Astrocyte (in vitro differentiated cells and primary cell): Measurements from ENCODE around the gene DTNB. TPM values are rescaled to one million over a fixed set of nuclear protein-coding genes. Genes with fewer than 3 reads are reported as not detected.

Source experiments
- DNase-seq: peaks from one replicate; pipeline ENCODE4 v3.0.0-alpha.2; 2010; ENCODE audit warnings: low read depth
- FAIRE-seq: peaks from 2 replicates; lab custom pipeline; 2011; peaks lifted over from hg19 to GRCh38; lab: Jason Lieb, UNC
- H2AFZ ChIP-seq: 2 replicates; pipeline ENCODE4 v1.6.0; 2012; ENCODE audit warnings: low read depth, low read length, inconsistent platforms
- H3K27ac ChIP-seq: 2 replicates; pipeline ENCODE4 v1.5.1; 2011; ENCODE audit warnings: low read depth, low read length, inconsistent platforms
- H3K27me3 ChIP-seq: 2 replicates; pipeline ENCODE4 v1.6.0; 2011; ENCODE audit warnings: low read length, inconsistent platforms; ENCODE audit not compliant: insufficient read depth
- H3K36me3 ChIP-seq: 2 replicates; pipeline ENCODE4 v1.5.1; 2011; ENCODE audit warnings: low read length, inconsistent platforms; ENCODE audit not compliant: insufficient read depth
- H3K4me1 ChIP-seq: 2 replicates; pipeline ENCODE4 v1.5.1; 2011; ENCODE audit warnings: low read length, inconsistent platforms; ENCODE audit not compliant: insufficient read depth
- H3K4me2 ChIP-seq: 2 replicates; pipeline ENCODE4 v1.6.0; 2012; ENCODE audit warnings: low read length, inconsistent platforms
- H3K4me3 ChIP-seq: 2 replicates; pipeline ENCODE4 v1.5.1; 2011; ENCODE audit warnings: low read depth, mild to moderate bottlenecking, low read length, inconsistent platforms; ENCODE audit not compliant: insufficient read depth
- H3K79me2 ChIP-seq: 2 replicates; pipeline ENCODE4 v1.6.0; 2012; ENCODE audit warnings: mild to moderate bottlenecking, low read length, inconsistent platforms; ENCODE audit not compliant: insufficient read depth
- H3K9ac ChIP-seq: 2 replicates; pipeline ENCODE4 v1.6.0; 2012; ENCODE audit warnings: mild to moderate bottlenecking, low read length, inconsistent platforms
- H3K9me3 ChIP-seq: 2 replicates; pipeline ENCODE4 v1.5.1; 2012; ENCODE audit warnings: low read depth, mild to moderate bottlenecking, low read length, inconsistent platforms; ENCODE audit not compliant: insufficient read depth
- H4K20me1 ChIP-seq: 2 replicates; pipeline ENCODE4 v1.6.0; 2012; ENCODE audit warnings: low read length, inconsistent platforms; ENCODE audit not compliant: insufficient read depth
- H3K27ac Mint-ChIP-seq: one replicate; pipeline ENCODE4 v1.8.0; 2021; ENCODE audit warnings: mild to moderate bottlenecking, mixed read lengths; ENCODE audit not compliant: unreplicated experiment
- H3K27me3 Mint-ChIP-seq: one replicate; pipeline ENCODE4 v1.8.0; 2021; ENCODE audit warnings: low read depth, mixed read lengths; ENCODE audit not compliant: unreplicated experiment
- H3K36me3 Mint-ChIP-seq: one replicate; pipeline ENCODE4 v1.8.0; 2021; ENCODE audit warnings: low read depth, mixed read lengths; ENCODE audit not compliant: unreplicated experiment
- H3K4me1 Mint-ChIP-seq: one replicate; pipeline ENCODE4 v1.8.0; 2021; ENCODE audit warnings: low read depth, mixed read lengths; ENCODE audit not compliant: unreplicated experiment
- H3K4me3 Mint-ChIP-seq: one replicate; pipeline ENCODE4 v1.8.0; 2021; ENCODE audit warnings: mild to moderate bottlenecking, moderate library complexity, mixed read lengths; ENCODE audit not compliant: unreplicated experiment
- H3K9me3 Mint-ChIP-seq: one replicate; pipeline ENCODE4 v1.8.0; 2021; ENCODE audit warnings: mild to moderate bottlenecking, mixed read lengths; ENCODE audit not compliant: unreplicated experiment
- EZH2 ChIP-seq: IDR thresholded peaks from 2 replicates; pipeline ENCODE4 v1.6.1; 2012; ENCODE audit warnings: mild to moderate bottlenecking, low read length, inconsistent platforms; ENCODE audit not compliant: insufficient read depth
- total RNA-seq: library from RNA; stranded (reverse); gene quantifications from 2 replicates; pipeline ENCODE4 v1.2.1, GENCODE V29; 2021
- TF ChIP-seq, protein P1 (sequence below): IDR thresholded peaks from 2 replicates; pipeline ENCODE4 v1.5.1; 2011; ENCODE audit warnings: low read depth, mild to moderate bottlenecking, inconsistent platforms, low read length, moderate library complexity; ENCODE audit not compliant: insufficient read depth

DTNB gene
- total RNA-seq, 1 donor from 2014 or later = 5.1 TPM

DNA sequence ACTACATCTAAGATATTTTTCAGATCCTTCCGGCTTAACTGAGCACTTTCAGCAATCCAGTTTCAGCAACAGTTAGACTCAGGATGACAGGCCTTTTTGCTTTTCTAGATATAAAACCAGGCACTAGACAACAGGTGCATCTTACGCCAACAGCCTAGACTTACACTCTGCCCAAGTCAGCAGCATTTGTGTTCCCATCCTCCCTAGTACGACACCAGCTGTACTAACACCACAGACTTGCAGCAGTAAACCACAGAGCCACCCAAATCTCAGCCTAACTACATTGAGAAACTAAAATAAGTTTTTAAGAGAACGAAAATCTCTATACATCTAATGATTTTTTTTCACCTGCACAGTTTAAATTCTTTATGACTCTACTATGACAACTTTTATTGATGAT is 241.8 kb downstream of the DTNB start:
- Mint-ChIP-seq H3K9me3 (no peaks in the 10 kb centered on the region), H3K4me3 (no peak overlapping the region), H3K36me3 (peaks cover 1% of the 10 kb centered on the region), H3K27me3 (no peaks in the 10 kb centered on the region), H3K4me1 (no peaks in the 10 kb centered on the region), H3K27ac (no peak overlapping the region)
- no peaks in the 10 kb centered on the region for H4K20me1 ChIP-seq
- H3K4me2 ChIP-seq = no peak overlapping the region
- no peak for TF ChIP-seq EZH2
- TF ChIP-seq, protein P1, sequence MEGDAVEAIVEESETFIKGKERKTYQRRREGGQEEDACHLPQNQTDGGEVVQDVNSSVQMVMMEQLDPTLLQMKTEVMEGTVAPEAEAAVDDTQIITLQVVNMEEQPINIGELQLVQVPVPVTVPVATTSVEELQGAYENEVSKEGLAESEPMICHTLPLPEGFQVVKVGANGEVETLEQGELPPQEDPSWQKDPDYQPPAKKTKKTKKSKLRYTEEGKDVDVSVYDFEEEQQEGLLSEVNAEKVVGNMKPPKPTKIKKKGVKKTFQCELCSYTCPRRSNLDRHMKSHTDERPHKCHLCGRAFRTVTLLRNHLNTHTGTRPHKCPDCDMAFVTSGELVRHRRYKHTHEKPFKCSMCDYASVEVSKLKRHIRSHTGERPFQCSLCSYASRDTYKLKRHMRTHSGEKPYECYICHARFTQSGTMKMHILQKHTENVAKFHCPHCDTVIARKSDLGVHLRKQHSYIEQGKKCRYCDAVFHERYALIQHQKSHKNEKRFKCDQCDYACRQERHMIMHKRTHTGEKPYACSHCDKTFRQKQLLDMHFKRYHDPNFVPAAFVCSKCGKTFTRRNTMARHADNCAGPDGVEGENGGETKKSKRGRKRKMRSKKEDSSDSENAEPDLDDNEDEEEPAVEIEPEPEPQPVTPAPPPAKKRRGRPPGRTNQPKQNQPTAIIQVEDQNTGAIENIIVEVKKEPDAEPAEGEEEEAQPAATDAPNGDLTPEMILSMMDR = no peak
- H3K9ac ChIP-seq = no peak overlapping the region
- no peaks in the 10 kb centered on the region for H3K36me3 ChIP-seq
- no peak overlapping the region for H3K27ac ChIP-seq
- H3K79me2 ChIP-seq = no peaks in the 10 kb centered on the region
- DNase-seq (no peak), FAIRE-seq (no peak)
- H3K4me1 ChIP-seq = no peaks in the 10 kb centered on the region
- no peak overlapping the region for H3K4me3 ChIP-seq
- H3K27me3 ChIP-seq = no peaks in the 10 kb centered on the region
- H3K9me3 ChIP-seq = no peaks in the 10 kb centered on the region
- H2AFZ ChIP-seq = no peak overlapping the region

DNA sequence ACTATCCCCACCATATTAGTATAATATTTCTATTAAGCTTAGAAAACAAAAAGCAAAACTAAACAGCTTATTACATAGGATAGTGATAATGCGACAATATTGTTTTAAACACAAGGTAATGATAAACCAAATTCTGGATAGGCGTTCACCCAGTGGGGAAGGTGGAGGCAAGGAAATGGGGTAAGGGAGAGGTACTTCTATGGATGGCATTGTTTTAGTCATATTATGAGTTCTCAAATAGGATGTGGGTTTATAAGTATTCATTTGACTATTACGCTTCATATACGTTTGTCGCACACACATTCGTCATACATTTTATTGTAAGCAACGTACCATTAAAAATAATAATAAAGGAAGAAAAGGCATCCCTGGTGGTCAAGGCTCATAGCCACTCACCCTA is 242.8 kb downstream of the DTNB start:
- no peak overlapping the region for H2AFZ ChIP-seq
- Mint-ChIP-seq H3K4me1 (no peaks in the 10 kb centered on the region), H3K27ac (no peak overlapping the region), H3K9me3 (no peaks in the 10 kb centered on the region), H3K36me3 (peaks cover 1% of the 10 kb centered on the region), H3K27me3 (no peaks in the 10 kb centered on the region), H3K4me3 (no peak overlapping the region)
- no peaks in the 10 kb centered on the region for H3K9me3 ChIP-seq
- no peaks in the 10 kb centered on the region for H3K79me2 ChIP-seq
- H4K20me1 ChIP-seq = no peaks in the 10 kb centered on the region
- H3K36me3 ChIP-seq = no peaks in the 10 kb centered on the region
- H3K4me2 ChIP-seq = no peak overlapping the region
- DNase-seq = no peak
- no peaks in the 10 kb centered on the region for H3K27me3 ChIP-seq
- no peak for FAIRE-seq
- no peaks in the 10 kb centered on the region for H3K4me1 ChIP-seq
- H3K9ac ChIP-seq = no peak overlapping the region
- no peak for TF ChIP-seq EZH2
- TF ChIP-seq, protein P1 = no peak
- H3K4me3 ChIP-seq = no peak overlapping the region
- no peak overlapping the region for H3K27ac ChIP-seq

DNA sequence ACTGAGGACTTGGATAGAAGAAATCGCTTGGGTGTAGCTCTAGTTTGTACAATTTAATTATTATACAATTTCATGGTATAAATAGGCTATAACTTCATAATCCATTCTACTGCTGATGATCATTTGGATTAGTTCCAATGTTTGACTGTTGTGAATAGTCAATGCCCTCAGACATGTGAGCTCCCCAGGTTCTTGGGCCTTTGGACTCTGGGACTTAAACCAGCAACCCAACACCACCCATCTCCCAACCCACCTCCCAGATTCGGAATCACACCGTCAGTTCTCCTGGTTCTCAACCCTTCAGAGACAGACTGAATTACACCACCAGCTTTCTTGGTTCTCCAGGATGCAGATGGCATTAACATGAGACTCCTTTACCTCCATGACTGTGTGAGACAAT is 247.1 kb downstream of the DTNB start:
- Histone ChIP-seq H3K79me2 (no peaks in the 10 kb centered on the region), H3K27me3 (no peaks in the 10 kb centered on the region), H3K9ac (no peak overlapping the region), H3K4me1 (no peaks in the 10 kb centered on the region), H2AFZ (no peak overlapping the region), H3K36me3 (no peaks in the 10 kb centered on the region), H3K4me3 (no peak overlapping the region), H3K9me3 (no peaks in the 10 kb centered on the region), H4K20me1 (no peaks in the 10 kb centered on the region), H3K4me2 (no peak overlapping the region), H3K27ac (no peak overlapping the region)
- no peaks in the 10 kb centered on the region for H3K9me3 Mint-ChIP-seq
- no peak overlapping the region for H3K27ac Mint-ChIP-seq
- no peak for FAIRE-seq
- no peaks in the 10 kb centered on the region for H3K4me1 Mint-ChIP-seq
- peaks cover 1% of the 10 kb centered on the region for H3K36me3 Mint-ChIP-seq
- TF ChIP-seq, protein P1 = no peak
- no peak for TF ChIP-seq EZH2
- DNase-seq = no peak
- H3K4me3 Mint-ChIP-seq = no peak overlapping the region
- H3K27me3 Mint-ChIP-seq = no peaks in the 10 kb centered on the region
